ENCODE results near the gene OR4E2. TPM values are rescaled to one million over a fixed set of nuclear protein-coding genes. Genes with fewer than 3 reads are reported as not detected.

Gene OR4E2
- polyA plus RNA-seq, 3 donors = not detected

- Histone ChIP-seq H2AFZ (ENCODE audit: insufficient read depth, low read depth, low read length, poor library complexity, severe bottlenecking) (no peak overlapping the region), H4K20me1 (ENCODE audit: insufficient read depth, low read length) (no peaks in the 10 kb centered on the region), H3K27ac (ENCODE audit: low read depth in 1 of 2, low read length in 2 of 2) (no peak overlapping the region), H3K9me3 (replicated peaks in 1 of 2; ENCODE audit: control insufficient read depth in 1 of 2, insufficient read depth in 1 of 2, low read length in 2 of 2) (peaks cover 2 to 5% of the 10 kb centered on the region in 2 donors), H3K4me1 (ENCODE audit: control insufficient read depth in 1 of 2, insufficient read depth in 2 of 2, low read length in 2 of 2) (no peaks in the 10 kb centered on the region), H3K36me3 (replicated peaks in 1 of 2; ENCODE audit: control insufficient read depth in 1 of 2, insufficient read depth in 2 of 2, low read length in 2 of 2) (no peaks in the 10 kb centered on the region), H3K4me2 (replicated peaks; ENCODE audit: extremely low read depth, low read length, poor library complexity, severe bottlenecking) (no peak overlapping the region), H3K79me2 (ENCODE audit: insufficient read depth, low read length) (no peaks in the 10 kb centered on the region), H3K4me3 (replicated peaks in 1 of 3; ENCODE audit: low read depth in 2 of 3, low read length in 3 of 3) (no peak overlapping the region), H3K27me3 (ENCODE audit: control insufficient read depth in 2 of 2, insufficient read depth in 2 of 2, low read length in 2 of 2) (peaks cover 0 to 2% of the 10 kb centered on the region in 2 donors), H3K9ac (ENCODE audit: insufficient read depth, low read length, poor library complexity, severe bottlenecking) (no peak overlapping the region)
- Mint-ChIP-seq H3K9me3 (peaks cover 2 to 16% (median 13%) of the 10 kb centered on the region in 7 donors), H3K27me3 (ENCODE audit: low read depth in 3 of 3) (peaks cover 1 to 3% (median 3%) of the 10 kb centered on the region in 3 donors), H3K4me1 (no peaks in the 10 kb centered on the region), H3K4me3 (no peak overlapping the region), H3K36me3 (no peaks in the 10 kb centered on the region), H3K27ac (no peak overlapping the region)
- TF ChIP-seq CTCF (IDR thresholded peaks at IDR 0.05) = no peak
- no peak for DNase-seq
- WGBS (ENCODE audit: insufficient coverage) = no CpG with 5 or more reads among the region's 2 CpGs
- intact Hi-C loops (cut with micrococcal nuclease) = no loop called here
Measured at GRCh38 chr14:21671371-21671770, 17.7 kb downstream of the OR4E2 start.

GRCh38 chr14:21672116-21672515 is 18.5 kb downstream of the OR4E2 start:
- Mint-ChIP-seq H3K27ac (no peak overlapping the region), H3K27me3 (ENCODE audit: low read depth in 3 of 3) (peaks cover 1 to 3% (median 3%) of the 10 kb centered on the region in 3 donors), H3K4me3 (no peak overlapping the region), H3K9me3 (peaks cover 2 to 16% (median 14%) of the 10 kb centered on the region in 7 donors), H3K4me1 (no peaks in the 10 kb centered on the region), H3K36me3 (no peaks in the 10 kb centered on the region)
- no peaks in the 10 kb centered on the region for H4K20me1 ChIP-seq (ENCODE audit: insufficient read depth, low read length)
- no peak overlapping the region for H3K4me2 ChIP-seq (replicated peaks; ENCODE audit: extremely low read depth, low read length, poor library complexity, severe bottlenecking)
- H3K27ac ChIP-seq (ENCODE audit: low read depth in 1 of 2, low read length in 2 of 2) = no peak overlapping the region
- H3K4me3 ChIP-seq (replicated peaks in 1 of 3; ENCODE audit: low read depth in 2 of 3, low read length in 3 of 3) = no peak overlapping the region
- H3K27me3 ChIP-seq (ENCODE audit: control insufficient read depth in 2 of 2, insufficient read depth in 2 of 2, low read length in 2 of 2) = peaks cover 0 to 2% of the 10 kb centered on the region in 2 donors
- H3K4me1 ChIP-seq (ENCODE audit: control insufficient read depth in 1 of 2, insufficient read depth in 2 of 2, low read length in 2 of 2) = no peaks in the 10 kb centered on the region
- no peaks in the 10 kb centered on the region for H3K36me3 ChIP-seq (replicated peaks in 1 of 2; ENCODE audit: control insufficient read depth in 1 of 2, insufficient read depth in 2 of 2, low read length in 2 of 2)
- H3K9ac ChIP-seq (ENCODE audit: insufficient read depth, low read length, poor library complexity, severe bottlenecking) = no peak overlapping the region
- H3K9me3 ChIP-seq (replicated peaks in 1 of 2; ENCODE audit: control insufficient read depth in 1 of 2, insufficient read depth in 1 of 2, low read length in 2 of 2) = peaks cover 3 to 5% of the 10 kb centered on the region in 2 donors
- WGBS (ENCODE audit: insufficient coverage) = no CpG with 5 or more reads among the region's 1 CpG
- no peak overlapping the region for H2AFZ ChIP-seq (ENCODE audit: insufficient read depth, low read depth, low read length, poor library complexity, severe bottlenecking)
- intact Hi-C loops (cut with micrococcal nuclease) = no loop called here
- H3K79me2 ChIP-seq (ENCODE audit: insufficient read depth, low read length) = no peaks in the 10 kb centered on the region
- TF ChIP-seq CTCF (IDR thresholded peaks at IDR 0.05) = no peak
- no peak for DNase-seq

Measured in CD14-positive monocyte (primary cell).